ENCODE results near the gene MYCBP2.

The MYCBP2 gene

DNA sequence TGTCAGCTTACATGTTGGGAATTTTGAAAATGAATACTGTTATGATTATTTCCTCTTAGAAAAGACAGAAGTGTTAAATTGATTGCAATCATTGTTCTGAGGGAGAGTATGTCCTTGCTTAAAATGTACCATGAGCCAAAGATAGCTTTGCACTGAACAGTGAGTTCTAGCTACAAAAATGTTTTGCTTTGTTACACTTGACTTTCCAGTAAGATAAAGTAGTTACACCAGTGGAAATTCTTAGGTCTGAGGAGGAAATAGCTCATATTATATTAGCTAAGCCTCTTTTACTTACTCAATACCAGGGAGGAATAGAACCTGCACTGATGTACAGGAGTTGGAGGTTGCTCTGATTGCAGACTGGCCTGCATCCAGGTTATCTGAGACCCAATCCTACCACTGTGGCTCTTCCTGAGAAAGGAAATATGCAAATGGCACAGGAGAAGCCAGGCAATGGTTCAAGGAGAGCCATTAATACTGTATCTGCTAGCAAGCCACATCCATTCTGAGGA is 246.9 kb downstream of the MYCBP2 start:
- Histone ChIP-seq H3K27me3 (ENCODE audit: insufficient read depth, low read length) (no peaks in the 10 kb centered on the region), H3K4me3 (ENCODE audit: low read length) (no peak overlapping the region), H2AFZ (ENCODE audit: low read depth, low read length) (no peak overlapping the region), H3K4me1 (ENCODE audit: insufficient read depth, low read length) (no peaks in the 10 kb centered on the region), H3K36me3 (ENCODE audit: insufficient read depth, low read length) (peaks cover 61% of the 10 kb centered on the region), H3K9me3 (ENCODE audit: low read length) (no peaks in the 10 kb centered on the region)

GRCh38 chr13:77067519-77067918 is 259.4 kb downstream of the MYCBP2 start:
- Histone ChIP-seq H3K36me3 (ENCODE audit: insufficient read depth, low read length) (peaks cover 51% of the 10 kb centered on the region), H3K27me3 (ENCODE audit: insufficient read depth, low read length) (no peaks in the 10 kb centered on the region), H2AFZ (ENCODE audit: low read depth, low read length) (no peak overlapping the region), H3K9me3 (ENCODE audit: low read length) (no peaks in the 10 kb centered on the region), H3K4me3 (ENCODE audit: low read length) (no peak overlapping the region), H3K4me1 (ENCODE audit: insufficient read depth, low read length) (no peaks in the 10 kb centered on the region)

DNA sequence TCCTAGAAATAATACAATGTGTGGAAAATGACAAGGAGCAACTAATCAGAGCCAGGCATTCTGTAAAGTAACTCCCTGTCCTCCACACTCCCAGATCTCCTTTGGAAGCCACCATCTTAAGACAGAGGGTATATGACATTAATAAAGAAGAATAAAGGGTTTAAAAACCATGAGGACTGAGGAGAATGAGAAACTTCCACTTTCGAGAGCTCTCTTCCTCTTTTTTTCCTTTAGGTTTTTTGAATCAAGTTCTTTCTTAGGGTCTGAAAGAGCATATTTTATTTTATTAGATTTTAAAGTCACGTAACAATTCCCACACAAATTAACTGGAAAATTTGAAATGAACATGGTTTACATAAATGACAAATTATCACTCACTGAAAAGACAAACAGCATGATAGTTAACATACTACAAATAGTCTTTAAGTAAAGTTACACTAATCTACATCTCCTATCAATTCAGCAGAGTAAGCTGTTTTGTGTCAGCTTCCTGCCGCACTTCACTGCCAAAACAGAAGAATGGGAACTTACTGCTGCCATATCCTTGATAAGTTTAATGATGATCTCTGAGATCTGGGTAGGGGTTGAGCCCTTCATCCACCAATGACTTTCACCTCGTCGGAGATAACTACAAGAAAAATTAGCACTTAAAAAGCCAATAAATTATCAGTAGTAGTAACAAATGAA is 261.3 kb downstream of the MYCBP2 start:
- Histone ChIP-seq H3K36me3 (ENCODE audit: insufficient read depth, low read length) (peaks cover 61% of the 10 kb centered on the region), H3K4me1 (ENCODE audit: insufficient read depth, low read length) (no peaks in the 10 kb centered on the region)

GRCh38 chr13:77062097-77062496 is 264.8 kb downstream of the MYCBP2 start:
- Histone ChIP-seq H3K4me1 (ENCODE audit: insufficient read depth, low read length) (no peaks in the 10 kb centered on the region), H2AFZ (ENCODE audit: low read depth, low read length) (no peak overlapping the region), H3K36me3 (ENCODE audit: insufficient read depth, low read length) (peaks cover 43% of the 10 kb centered on the region), H3K4me3 (ENCODE audit: low read length) (no peak overlapping the region), H3K9me3 (ENCODE audit: low read length) (no peaks in the 10 kb centered on the region), H3K27me3 (ENCODE audit: insufficient read depth, low read length) (no peaks in the 10 kb centered on the region)

More for the DNA sequence above, 261.3 kb downstream of the MYCBP2 start:
- Histone ChIP-seq H2AFZ (ENCODE audit: low read depth, low read length) (no peak overlapping the region), H3K4me3 (ENCODE audit: low read length) (no peak overlapping the region), H3K9me3 (ENCODE audit: low read length) (no peaks in the 10 kb centered on the region), H3K27me3 (ENCODE audit: insufficient read depth, low read length) (no peaks in the 10 kb centered on the region)

GRCh38 chr13:77061362-77061761 is 265.5 kb downstream of the MYCBP2 start:
- Histone ChIP-seq H3K27me3 (ENCODE audit: insufficient read depth, low read length) (no peaks in the 10 kb centered on the region), H3K4me1 (ENCODE audit: insufficient read depth, low read length) (no peaks in the 10 kb centered on the region), H3K4me3 (ENCODE audit: low read length) (no peak overlapping the region), H3K9me3 (ENCODE audit: low read length) (no peaks in the 10 kb centered on the region), H3K36me3 (ENCODE audit: insufficient read depth, low read length) (peaks cover 46% of the 10 kb centered on the region), H2AFZ (ENCODE audit: low read depth, low read length) (no peak overlapping the region)

DNA sequence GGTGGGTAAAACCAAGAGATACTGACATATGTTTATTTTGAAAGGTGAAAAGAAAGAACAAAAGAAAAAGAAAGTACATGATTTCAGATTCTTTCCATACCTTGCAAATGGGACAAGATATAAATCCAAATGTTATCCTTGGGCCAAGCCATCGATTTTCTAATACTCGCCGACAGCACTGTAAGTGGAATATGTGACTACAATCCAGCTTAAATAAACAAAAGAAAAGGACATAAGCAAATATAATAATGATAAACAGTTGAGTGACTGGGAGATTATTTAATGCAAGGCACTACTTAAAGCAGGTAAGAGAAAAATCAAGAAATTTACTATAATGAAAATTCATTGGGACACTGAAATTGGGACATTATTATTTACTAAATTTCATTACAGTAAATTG is 270.0 kb downstream of the MYCBP2 start:
- H3K9me3 ChIP-seq (ENCODE audit: low read length), result no peaks in the 10 kb centered on the region
- H3K27me3 ChIP-seq (ENCODE audit: insufficient read depth, low read length), result no peaks in the 10 kb centered on the region
- H2AFZ ChIP-seq (ENCODE audit: low read depth, low read length), result no peak overlapping the region
- peaks cover 47% of the 10 kb centered on the region for H3K36me3 ChIP-seq (ENCODE audit: insufficient read depth, low read length)
- no peak overlapping the region for H3K4me3 ChIP-seq (ENCODE audit: low read length)
- no peaks in the 10 kb centered on the region for H3K4me1 ChIP-seq (ENCODE audit: insufficient read depth, low read length)

DNA sequence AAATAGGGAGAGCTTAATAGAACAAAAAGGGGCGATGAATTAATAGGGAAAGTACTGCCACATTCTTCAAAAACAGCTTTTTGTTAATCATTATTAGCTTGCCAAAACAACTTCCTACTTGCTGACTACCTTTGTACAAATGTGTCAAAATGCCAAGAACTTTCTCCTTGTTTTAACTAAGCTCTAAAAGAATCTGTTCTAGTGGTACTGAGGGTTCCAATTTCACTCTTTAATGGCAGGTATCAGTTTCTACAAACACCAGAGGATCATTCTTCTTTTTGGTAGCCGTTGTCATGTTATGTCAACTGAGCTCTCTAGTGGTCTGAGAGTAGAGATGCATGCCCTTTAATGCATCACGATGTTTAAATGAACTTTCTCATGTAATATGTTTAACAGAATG is 270.5 kb downstream of the MYCBP2 start:
- no peaks in the 10 kb centered on the region for H3K27me3 ChIP-seq (ENCODE audit: insufficient read depth, low read length)
- H2AFZ ChIP-seq (ENCODE audit: low read depth, low read length), result no peak overlapping the region
- H3K9me3 ChIP-seq (ENCODE audit: low read length), result no peaks in the 10 kb centered on the region
- no peaks in the 10 kb centered on the region for H3K4me1 ChIP-seq (ENCODE audit: insufficient read depth, low read length)
- no peak overlapping the region for H3K4me3 ChIP-seq (ENCODE audit: low read length)
- peaks cover 46% of the 10 kb centered on the region for H3K36me3 ChIP-seq (ENCODE audit: insufficient read depth, low read length)

DNA sequence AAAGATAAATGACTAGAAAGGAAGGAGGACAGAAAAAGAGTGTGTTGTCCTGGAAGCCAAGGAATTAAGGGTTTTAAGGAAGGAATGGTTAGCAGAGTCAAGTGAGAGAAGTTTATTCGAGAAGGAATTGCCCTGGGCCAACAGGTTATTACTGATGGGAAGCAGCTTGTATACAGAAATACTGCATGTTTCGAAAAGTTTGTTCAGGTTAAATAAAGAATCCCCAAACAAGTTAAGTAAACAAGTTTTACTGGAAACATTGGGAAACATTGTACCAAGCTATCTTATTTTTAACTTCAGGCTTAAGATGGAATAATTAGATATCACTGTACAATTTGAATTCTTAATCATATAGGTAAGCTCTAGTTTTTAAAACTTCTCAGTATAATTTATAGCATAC is 271.7 kb downstream of the MYCBP2 start:
- H3K9me3 ChIP-seq (ENCODE audit: low read length), result peaks cover under 1% of the 10 kb centered on the region
- H3K36me3 ChIP-seq (ENCODE audit: insufficient read depth, low read length), result peaks cover 48% of the 10 kb centered on the region
- no peak overlapping the region for H2AFZ ChIP-seq (ENCODE audit: low read depth, low read length)

GRCh38 chr13:77053192-77053591 is 273.7 kb downstream of the MYCBP2 start:
- Histone ChIP-seq H3K27me3 (ENCODE audit: insufficient read depth, low read length) (no peaks in the 10 kb centered on the region), H3K4me3 (ENCODE audit: low read length) (no peak overlapping the region), H2AFZ (ENCODE audit: low read depth, low read length) (no peak overlapping the region), H3K9me3 (ENCODE audit: low read length) (peaks cover 2% of the 10 kb centered on the region), H3K4me1 (ENCODE audit: insufficient read depth, low read length) (peaks cover 3% of the 10 kb centered on the region), H3K36me3 (ENCODE audit: insufficient read depth, low read length) (peaks cover 52% of the 10 kb centered on the region)

More for the DNA sequence above, 271.7 kb downstream of the MYCBP2 start:
- Histone ChIP-seq H3K4me3 (ENCODE audit: low read length) (no peak overlapping the region), H3K4me1 (ENCODE audit: insufficient read depth, low read length) (no peaks in the 10 kb centered on the region), H3K27me3 (ENCODE audit: insufficient read depth, low read length) (no peaks in the 10 kb centered on the region)

- H3K9me3 ChIP-seq (ENCODE audit: low read length), result peaks cover 5% of the 10 kb centered on the region
- H2AFZ ChIP-seq (ENCODE audit: low read depth, low read length), result no peak overlapping the region
- H3K4me3 ChIP-seq (ENCODE audit: low read length), result no peak overlapping the region
- H3K27me3 ChIP-seq (ENCODE audit: insufficient read depth, low read length), result no peaks in the 10 kb centered on the region
- peaks cover 34% of the 10 kb centered on the region for H3K36me3 ChIP-seq (ENCODE audit: insufficient read depth, low read length)
- peaks cover 3% of the 10 kb centered on the region for H3K4me1 ChIP-seq (ENCODE audit: insufficient read depth, low read length)
Measured at GRCh38 chr13:77048681-77049080, 278.2 kb downstream of the MYCBP2 start.

- Histone ChIP-seq H3K36me3 (ENCODE audit: insufficient read depth, low read length) (peaks cover 29% of the 10 kb centered on the region), H3K4me1 (ENCODE audit: insufficient read depth, low read length) (peaks cover 3% of the 10 kb centered on the region), H3K4me3 (ENCODE audit: low read length) (no peak overlapping the region), H2AFZ (ENCODE audit: low read depth, low read length) (no peak overlapping the region), H3K9me3 (ENCODE audit: low read length) (peaks cover 5% of the 10 kb centered on the region), H3K27me3 (ENCODE audit: insufficient read depth, low read length) (no peaks in the 10 kb centered on the region)
Measured at GRCh38 chr13:77047649-77048343, 279.1 kb downstream of the MYCBP2 start.

- peaks cover 15% of the 10 kb centered on the region for H3K36me3 ChIP-seq (ENCODE audit: insufficient read depth, low read length)
- H3K4me3 ChIP-seq (ENCODE audit: low read length), result no peak overlapping the region
- H3K4me1 ChIP-seq (ENCODE audit: insufficient read depth, low read length), result no peaks in the 10 kb centered on the region
- no peaks in the 10 kb centered on the region for H3K27me3 ChIP-seq (ENCODE audit: insufficient read depth, low read length)
- H3K9me3 ChIP-seq (ENCODE audit: low read length), result no peaks in the 10 kb centered on the region
- no peak overlapping the region for H2AFZ ChIP-seq (ENCODE audit: low read depth, low read length)
Measured at GRCh38 chr13:77042566-77043177, 284.2 kb downstream of the MYCBP2 start.

- Histone ChIP-seq H3K36me3 (ENCODE audit: insufficient read depth, low read length) (peaks cover 12% of the 10 kb centered on the region), H3K9me3 (ENCODE audit: low read length) (no peaks in the 10 kb centered on the region), H2AFZ (ENCODE audit: low read depth, low read length) (no peak overlapping the region), H3K27me3 (ENCODE audit: insufficient read depth, low read length) (no peaks in the 10 kb centered on the region), H3K4me1 (ENCODE audit: insufficient read depth, low read length) (no peaks in the 10 kb centered on the region), H3K4me3 (ENCODE audit: low read length) (no peak overlapping the region)
Measured at GRCh38 chr13:77040835-77041234, 286.1 kb downstream of the MYCBP2 start.
